ENCODE measurements around the gene KNG1.
A peak's percentile ranks its signal among the peaks of the same experiment; 100 is the strongest.

KNG1 gene

DNA sequence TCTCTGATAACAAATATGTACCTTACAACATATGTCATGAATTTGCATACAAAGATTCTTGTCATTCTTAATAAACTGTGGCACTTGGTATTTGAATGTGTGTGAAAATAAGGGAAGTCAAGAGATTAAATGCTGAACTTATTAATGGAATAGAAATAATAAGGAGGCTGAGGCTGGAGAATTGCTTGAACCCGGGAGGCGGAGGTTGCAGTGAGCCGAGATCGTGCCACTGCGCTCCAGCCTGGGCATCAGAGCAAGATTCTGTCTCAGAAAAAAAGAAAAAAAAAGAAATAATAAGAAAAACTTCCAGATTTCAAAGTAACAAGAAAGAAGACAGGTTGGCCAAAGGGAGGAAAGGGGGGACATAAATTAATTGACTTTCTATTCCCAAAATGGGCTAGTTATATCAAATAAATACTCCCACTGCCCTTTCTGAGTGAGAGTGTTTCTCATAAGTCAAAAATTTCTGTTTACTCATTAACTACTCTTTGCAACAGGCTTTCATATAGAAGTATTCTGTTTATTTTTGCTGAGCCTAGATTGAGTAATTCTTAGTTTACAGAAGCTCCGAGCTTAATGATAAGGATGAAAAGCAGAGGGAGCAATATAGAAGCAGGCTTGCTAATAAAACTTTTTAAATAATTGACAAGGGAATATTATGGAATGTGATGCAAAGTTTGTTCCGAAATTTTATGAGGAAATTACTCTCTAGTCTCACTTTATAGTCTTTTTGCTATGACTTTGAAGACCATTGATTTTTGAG, 25.6 kb downstream of the KNG1 start:
- Mint-ChIP-seq H3K27me3 (peaks cover 1% of the 10 kb centered on the region), H3K36me3 (peaks cover 5% of the 10 kb centered on the region), H3K9me3 (no peaks in the 10 kb centered on the region), H3K4me1 (no peaks in the 10 kb centered on the region), H3K4me3 (no peak overlapping the region), H3K27ac (no peak overlapping the region)
- DNase-seq (ENCODE audit: low spot score in 2 of 2), result no peak
- ATAC-seq (ENCODE audit: low read depth), result no peak

DNA sequence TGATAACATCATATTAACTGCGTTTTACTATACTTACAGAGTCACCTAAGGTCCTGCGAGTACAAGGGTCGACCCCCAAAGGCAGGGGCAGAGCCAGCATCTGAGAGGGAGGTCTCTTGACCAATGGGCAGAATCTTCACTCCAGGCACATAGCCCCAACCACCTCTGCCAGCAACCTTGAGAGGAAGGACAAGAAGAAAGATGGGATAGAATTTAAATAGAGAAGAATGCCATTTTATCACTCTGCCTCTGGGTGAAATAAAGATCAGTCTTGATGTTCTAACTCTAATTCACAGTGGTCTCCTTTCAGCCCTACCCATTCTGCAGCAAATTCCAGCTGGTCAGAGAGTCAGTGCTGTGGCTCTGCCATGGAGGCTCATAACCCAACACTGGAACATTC, 26.5 kb downstream of the KNG1 start:
- no peak overlapping the region for H3K4me3 Mint-ChIP-seq
- peaks cover 5% of the 10 kb centered on the region for H3K36me3 Mint-ChIP-seq
- no peaks in the 10 kb centered on the region for H3K9me3 Mint-ChIP-seq
- no peak overlapping the region for H3K27ac Mint-ChIP-seq
- no peak for ATAC-seq (ENCODE audit: low read depth)
- no peak for DNase-seq (ENCODE audit: low spot score in 2 of 2)
- no peaks in the 10 kb centered on the region for H3K4me1 Mint-ChIP-seq
- peaks cover 1% of the 10 kb centered on the region for H3K27me3 Mint-ChIP-seq

DNA sequence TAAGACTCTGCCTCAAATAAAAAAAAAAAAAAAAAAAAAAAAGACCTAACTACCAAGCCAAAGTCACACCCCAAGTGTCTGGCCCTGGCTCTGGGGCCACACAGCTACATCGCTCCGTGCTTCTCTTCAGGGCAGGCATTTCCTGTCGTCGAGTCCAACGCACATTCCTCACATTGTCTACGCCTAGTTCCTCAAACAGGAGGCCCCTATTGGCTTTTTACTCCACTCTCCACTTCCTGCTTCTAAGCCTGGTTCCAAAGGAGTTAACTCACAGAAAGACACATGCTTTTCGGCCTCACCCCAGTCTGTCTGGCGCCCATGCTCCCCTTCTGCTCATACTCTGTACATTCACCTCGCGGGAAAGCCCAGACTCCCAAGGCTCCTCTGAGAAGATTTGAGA, 28.8 kb downstream of the KNG1 start:
- no peak overlapping the region for H3K4me3 Mint-ChIP-seq
- no peaks in the 10 kb centered on the region for H3K9me3 Mint-ChIP-seq
- DNase-seq (ENCODE audit: low spot score in 2 of 2) (no peak), ATAC-seq (ENCODE audit: low read depth) (peak; percentile 24)
- H3K4me1 Mint-ChIP-seq, result no peaks in the 10 kb centered on the region
- no peak overlapping the region for H3K27ac Mint-ChIP-seq
- no peaks in the 10 kb centered on the region for H3K27me3 Mint-ChIP-seq
- peaks cover 5% of the 10 kb centered on the region for H3K36me3 Mint-ChIP-seq

DNA sequence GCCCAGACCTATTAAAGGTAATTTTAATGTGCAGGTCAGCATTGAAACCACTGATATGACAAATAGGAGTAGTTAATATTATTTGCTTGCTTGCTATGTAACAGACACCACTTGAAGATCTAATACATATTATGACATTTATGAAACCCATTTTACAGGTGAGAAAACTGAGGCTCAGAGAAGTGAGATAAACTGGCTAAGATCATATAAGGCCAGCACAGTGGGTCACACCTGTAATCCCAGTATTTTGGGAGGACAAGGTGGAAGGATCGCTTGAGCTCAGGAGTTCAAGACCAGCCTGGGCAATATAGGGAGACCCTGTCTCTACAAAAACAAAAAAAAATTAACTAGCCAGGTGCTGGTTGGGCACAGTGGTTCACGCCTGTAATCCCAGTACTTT, 33.2 kb downstream of the KNG1 start:
- H3K27ac Mint-ChIP-seq, result no peak overlapping the region
- peaks cover 6% of the 10 kb centered on the region for H3K4me1 Mint-ChIP-seq
- H3K27me3 Mint-ChIP-seq, result no peaks in the 10 kb centered on the region
- no peaks in the 10 kb centered on the region for H3K9me3 Mint-ChIP-seq
- DNase-seq (ENCODE audit: low spot score in 2 of 2) (no peak), ATAC-seq (ENCODE audit: low read depth) (no peak)
- no peak overlapping the region for H3K4me3 Mint-ChIP-seq
- no peaks in the 10 kb centered on the region for H3K36me3 Mint-ChIP-seq

DNA sequence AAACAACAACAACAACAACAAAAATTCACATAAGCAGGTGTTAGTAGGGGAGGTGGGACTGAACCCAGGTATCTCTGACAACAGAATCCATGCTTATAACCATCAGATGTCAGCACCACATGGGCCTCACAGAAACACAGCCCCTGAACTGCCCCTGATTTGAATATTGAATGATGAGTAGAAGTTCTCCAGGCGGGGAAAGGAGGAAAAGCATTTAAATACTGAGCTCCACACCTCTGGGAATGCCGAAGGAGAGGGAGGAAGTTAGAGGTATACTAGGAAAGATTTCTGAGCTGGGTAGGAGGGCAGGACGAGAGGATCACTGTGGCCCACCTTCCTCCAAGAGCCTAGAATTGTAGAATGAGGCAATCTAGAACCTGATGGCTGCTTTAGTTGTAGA, 34.3 kb downstream of the KNG1 start:
- H3K4me3 Mint-ChIP-seq, result no peak overlapping the region
- no peaks in the 10 kb centered on the region for H3K9me3 Mint-ChIP-seq
- no peak overlapping the region for H3K27ac Mint-ChIP-seq
- ATAC-seq (ENCODE audit: low read depth), result no peak
- H3K36me3 Mint-ChIP-seq, result no peaks in the 10 kb centered on the region
- peaks cover 6% of the 10 kb centered on the region for H3K4me1 Mint-ChIP-seq
- DNase-seq (ENCODE audit: low spot score in 2 of 2), result no peak
- no peaks in the 10 kb centered on the region for H3K27me3 Mint-ChIP-seq

DNA sequence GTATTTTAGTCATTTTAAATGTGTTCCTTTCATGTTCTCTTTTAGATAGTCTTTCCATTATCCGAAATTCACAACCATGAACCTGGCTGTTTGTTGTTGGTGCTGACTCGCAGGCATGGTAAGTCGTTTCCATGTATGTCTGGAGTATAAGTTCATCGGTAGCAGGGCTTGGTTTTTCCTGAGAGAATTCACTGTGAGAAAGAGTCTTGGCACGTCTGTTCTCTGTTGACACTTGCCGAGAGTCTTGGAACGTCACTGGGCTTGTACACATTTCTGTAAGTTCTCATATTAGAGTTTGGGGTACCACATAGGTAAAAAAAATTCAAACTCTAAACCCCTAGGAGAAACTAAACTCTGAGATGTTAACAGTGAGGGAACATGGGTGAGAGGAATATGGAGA, 36.8 kb downstream of the KNG1 start:
- H3K9me3 Mint-ChIP-seq, result no peaks in the 10 kb centered on the region
- no peak overlapping the region for H3K27ac Mint-ChIP-seq
- H3K4me1 Mint-ChIP-seq, result peaks cover 6% of the 10 kb centered on the region
- no peaks in the 10 kb centered on the region for H3K27me3 Mint-ChIP-seq
- no peaks in the 10 kb centered on the region for H3K36me3 Mint-ChIP-seq
- H3K4me3 Mint-ChIP-seq, result no peak overlapping the region
- ATAC-seq (ENCODE audit: low read depth) (no peak), DNase-seq (ENCODE audit: low spot score in 2 of 2) (no peak)

DNA sequence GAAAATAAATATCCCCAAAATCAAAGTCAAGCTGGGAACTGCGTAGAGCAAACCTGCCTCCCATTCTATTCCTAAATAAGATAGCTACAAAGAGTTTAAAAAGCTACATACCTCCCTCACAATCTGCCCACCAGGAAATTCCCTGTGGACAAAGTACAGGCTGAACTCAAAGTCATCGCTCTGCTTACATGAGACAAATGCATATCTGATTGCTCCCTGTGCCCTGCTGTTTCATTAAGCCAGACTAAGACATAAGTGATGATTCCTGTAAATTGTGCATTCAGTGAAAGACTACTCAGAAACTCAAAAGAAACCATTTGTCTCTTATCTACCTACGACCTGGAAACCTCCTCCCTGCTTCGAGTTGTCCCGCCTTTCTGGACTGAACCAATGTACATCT, 37.7 kb downstream of the KNG1 start:
- DNase-seq (ENCODE audit: low spot score in 2 of 2) (no peak), ATAC-seq (ENCODE audit: low read depth) (no peak)
- no peaks in the 10 kb centered on the region for H3K9me3 Mint-ChIP-seq
- no peaks in the 10 kb centered on the region for H3K27me3 Mint-ChIP-seq
- H3K27ac Mint-ChIP-seq, result no peak overlapping the region
- peaks cover 6% of the 10 kb centered on the region for H3K4me1 Mint-ChIP-seq
- no peak overlapping the region for H3K4me3 Mint-ChIP-seq
- no peaks in the 10 kb centered on the region for H3K36me3 Mint-ChIP-seq

DNA sequence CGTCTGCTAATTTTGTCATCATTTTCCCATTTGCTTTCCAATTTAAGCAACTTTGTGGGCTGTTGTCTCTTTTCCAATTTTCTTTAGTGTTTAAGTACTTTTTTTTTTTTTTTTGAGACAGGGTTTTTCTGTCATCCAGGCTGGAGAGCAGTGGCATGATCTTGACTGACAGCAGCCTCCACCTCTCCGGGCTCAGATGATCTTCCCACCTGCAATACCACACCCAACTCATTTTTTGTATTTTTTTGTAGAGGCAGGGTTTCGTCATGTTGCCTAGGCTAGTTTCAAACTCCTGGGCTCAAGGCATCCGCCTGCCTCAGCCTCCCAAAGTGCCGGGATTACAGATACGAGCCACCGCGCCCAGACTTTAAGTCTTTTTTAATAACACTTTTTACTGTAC, 40.1 kb downstream of the KNG1 start:
- DNase-seq (ENCODE audit: low spot score in 2 of 2) (no peak), ATAC-seq (ENCODE audit: low read depth) (no peak)
- Mint-ChIP-seq H3K36me3 (peaks cover 2% of the 10 kb centered on the region), H3K9me3 (no peaks in the 10 kb centered on the region), H3K4me3 (no peak overlapping the region), H3K27ac (no peak overlapping the region), H3K27me3 (no peaks in the 10 kb centered on the region), H3K4me1 (peaks cover 6% of the 10 kb centered on the region)

DNA sequence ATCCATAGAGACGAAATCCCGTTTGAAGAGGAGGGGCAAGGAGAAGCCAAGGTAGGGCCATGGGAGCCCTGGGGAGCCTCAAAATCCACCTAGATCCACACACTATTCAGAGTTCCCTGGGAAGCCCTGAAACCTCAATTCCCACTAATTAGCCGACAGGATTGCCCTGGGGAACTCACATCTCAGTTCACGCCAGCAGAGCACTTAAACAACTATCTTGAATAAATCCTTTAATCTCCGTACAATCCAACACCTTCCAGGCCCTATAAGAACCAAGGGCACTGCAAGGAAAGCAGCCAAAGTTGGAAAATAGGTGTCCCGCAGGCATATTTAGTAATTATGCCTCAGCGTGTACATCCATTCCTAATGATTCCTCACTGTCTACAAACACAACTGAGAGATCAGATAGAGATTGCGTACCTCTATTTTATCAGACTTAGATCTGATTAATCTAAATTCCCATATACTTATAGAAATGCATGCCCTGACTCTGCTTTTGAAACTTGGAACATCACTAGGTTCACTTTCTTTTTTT, 40.6 kb downstream of the KNG1 start:
- no peak overlapping the region for H3K4me3 Mint-ChIP-seq

DNA sequence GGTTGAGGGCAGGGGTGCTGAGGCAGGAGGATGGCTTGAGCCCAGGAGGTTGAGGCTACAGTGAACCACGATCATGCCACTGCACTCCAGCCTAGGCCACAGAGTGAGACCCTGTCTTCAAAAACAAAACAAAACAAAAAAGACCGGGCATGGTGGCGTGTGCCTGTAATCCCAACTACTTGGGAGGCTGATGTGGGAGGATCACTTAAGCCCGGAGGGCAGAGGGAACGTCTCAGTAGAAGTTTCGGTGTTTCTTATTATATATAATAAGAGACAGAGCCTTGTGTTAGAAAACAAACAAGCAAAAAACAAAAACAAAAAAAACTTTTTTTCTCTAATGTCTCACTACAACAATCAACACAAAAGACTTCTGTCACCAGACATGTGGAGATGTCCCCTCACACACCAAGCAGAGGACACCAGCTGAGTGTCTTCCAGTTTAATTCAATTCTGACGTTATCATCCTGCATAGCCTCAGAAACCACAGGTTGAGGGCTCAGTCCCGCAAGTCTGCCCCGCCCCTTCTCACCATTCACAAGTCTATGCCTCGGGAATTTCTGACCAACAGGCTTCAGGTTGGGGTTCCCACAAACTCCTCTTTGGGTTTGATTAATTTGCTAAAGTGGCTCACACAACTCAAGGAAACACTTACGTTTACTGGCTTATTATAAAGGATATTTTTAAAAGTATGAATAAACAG, 42.2 kb downstream of the KNG1 start:
- Mint-ChIP-seq H3K27ac (no peak overlapping the region), H3K4me1 (no peaks in the 10 kb centered on the region), H3K27me3 (no peaks in the 10 kb centered on the region), H3K4me3 (no peak overlapping the region), H3K36me3 (peaks cover 2% of the 10 kb centered on the region), H3K9me3 (no peaks in the 10 kb centered on the region)
- no peak for DNase-seq (ENCODE audit: low spot score in 2 of 2)
- ATAC-seq (ENCODE audit: low read depth), result no peak

More for the DNA sequence above, 40.6 kb downstream of the KNG1 start:
- Mint-ChIP-seq H3K27me3 (no peaks in the 10 kb centered on the region), H3K9me3 (no peaks in the 10 kb centered on the region), H3K4me1 (peaks cover 6% of the 10 kb centered on the region), H3K36me3 (peaks cover 2% of the 10 kb centered on the region), H3K27ac (no peak overlapping the region)
- ATAC-seq (ENCODE audit: low read depth), result no peak
- no peak for DNase-seq (ENCODE audit: low spot score in 2 of 2)

DNA sequence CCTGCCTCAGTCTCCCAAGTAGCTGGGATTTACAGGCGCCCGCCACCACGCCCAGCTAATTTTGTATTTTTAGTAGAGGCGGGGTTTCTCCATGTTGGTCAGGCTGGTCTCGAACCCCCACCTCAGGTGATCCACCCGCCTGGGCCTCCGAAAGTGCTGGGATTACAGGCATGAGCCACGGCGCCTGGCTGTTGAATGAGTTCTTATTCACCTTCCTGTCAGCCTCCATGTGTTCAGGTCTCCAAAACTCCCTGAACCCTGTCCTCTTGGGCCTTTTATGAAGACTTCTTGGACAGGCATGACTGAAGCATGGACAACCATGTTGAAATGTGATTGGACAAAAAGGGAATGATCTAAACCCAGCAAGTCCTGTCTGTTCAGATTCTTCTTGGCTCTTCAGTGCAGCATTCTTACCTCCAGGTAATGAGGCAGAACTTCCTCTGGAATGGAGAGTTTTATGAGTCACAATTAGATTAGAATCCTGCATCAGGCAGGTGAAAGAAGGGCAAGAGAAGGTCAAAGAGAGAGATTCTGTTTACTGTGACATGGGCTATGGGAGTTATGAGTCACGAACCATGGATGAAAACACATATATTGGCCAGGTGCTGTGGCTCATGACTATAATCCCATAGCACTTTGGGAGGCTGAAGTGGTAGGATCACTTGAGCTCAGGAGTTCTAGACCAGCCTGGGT, 43.1 kb downstream of the KNG1 start:
- no peak overlapping the region for H3K27ac Mint-ChIP-seq
- H3K27me3 Mint-ChIP-seq, result no peaks in the 10 kb centered on the region
- peaks cover 4% of the 10 kb centered on the region for H3K36me3 Mint-ChIP-seq
- H3K9me3 Mint-ChIP-seq, result peaks cover 1% of the 10 kb centered on the region
- no peaks in the 10 kb centered on the region for H3K4me1 Mint-ChIP-seq
- no peak for ATAC-seq (ENCODE audit: low read depth)
- no peak for DNase-seq (ENCODE audit: low spot score in 2 of 2)
- no peak overlapping the region for H3K4me3 Mint-ChIP-seq

DNA sequence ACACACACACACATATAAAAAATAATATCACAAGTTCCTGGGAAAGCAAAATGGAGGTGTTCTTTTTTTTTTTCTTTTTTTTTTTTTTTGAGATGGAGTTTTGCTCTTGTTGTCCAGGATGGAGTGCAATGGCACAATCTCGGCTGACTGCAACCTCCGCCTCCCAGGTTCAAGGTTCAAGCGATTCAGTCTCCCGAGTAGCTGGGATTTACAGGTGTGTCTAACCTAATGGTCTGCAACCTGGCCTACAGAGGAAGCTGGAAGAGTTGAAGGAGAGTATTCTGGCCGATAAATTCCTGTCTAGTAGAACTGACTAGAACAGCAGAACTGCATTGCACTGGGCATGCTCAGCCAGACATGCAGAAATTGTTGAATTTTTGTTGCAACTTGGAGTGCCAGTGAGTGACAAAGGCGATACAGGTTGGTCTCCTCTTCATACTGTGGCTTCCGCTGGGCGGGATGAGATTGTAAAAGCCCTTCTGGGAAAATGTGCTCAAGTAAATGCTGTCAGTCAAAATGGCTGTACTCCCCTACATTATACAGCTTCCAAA, 43.8 kb downstream of the KNG1 start:
- H3K9me3 Mint-ChIP-seq, result peaks cover 1% of the 10 kb centered on the region
- peaks cover 4% of the 10 kb centered on the region for H3K36me3 Mint-ChIP-seq
- no peaks in the 10 kb centered on the region for H3K4me1 Mint-ChIP-seq
- ATAC-seq (ENCODE audit: low read depth) (no peak), DNase-seq (ENCODE audit: low spot score in 2 of 2) (no peak)
- H3K27ac Mint-ChIP-seq, result no peak overlapping the region
- H3K27me3 Mint-ChIP-seq, result no peaks in the 10 kb centered on the region
- H3K4me3 Mint-ChIP-seq, result no peak overlapping the region

DNA sequence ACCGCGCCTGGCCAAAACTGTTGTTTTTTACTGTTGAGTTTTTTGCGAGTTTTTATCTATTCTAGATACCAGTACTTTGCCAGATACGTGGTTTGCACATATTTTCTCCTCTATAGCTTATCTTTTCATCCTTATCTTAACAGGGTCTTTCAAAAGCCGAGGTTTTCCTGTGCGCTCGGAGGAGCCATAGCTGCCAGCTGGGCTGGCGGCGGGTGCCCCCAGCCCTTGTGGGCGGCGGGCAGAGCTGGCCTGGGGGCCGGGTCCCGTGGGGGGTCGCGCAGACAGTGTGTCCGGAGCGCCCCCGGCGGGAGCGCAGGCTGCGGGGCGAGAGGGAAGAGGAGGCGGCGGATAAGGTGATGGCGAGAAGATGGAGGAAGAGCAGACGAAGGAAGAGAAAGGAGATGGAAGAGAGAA, 55.1 kb downstream of the KNG1 start:
- peak overlapping the region; percentile 88 for H3K4me3 Mint-ChIP-seq
- peak; percentile 13 for ATAC-seq (ENCODE audit: low read depth)
- H3K4me1 Mint-ChIP-seq, result peaks cover 10% of the 10 kb centered on the region
- no peaks in the 10 kb centered on the region for H3K27me3 Mint-ChIP-seq
- H3K27ac Mint-ChIP-seq, result peak overlapping the region; percentile 88
- peak in 1 of 2 donors; percentile 28 for DNase-seq (ENCODE audit: low spot score in 2 of 2)
- no peaks in the 10 kb centered on the region for H3K9me3 Mint-ChIP-seq
- H3K36me3 Mint-ChIP-seq, result no peaks in the 10 kb centered on the region
